NCI-H82 treated with DMSO at 0.1 percent for 48 hours (cell line): ENCODE measurements around the gene PLEKHA8.
"Not testable (repeated sequence)": the region's sequence is repeated elsewhere in the genome, so short reads cannot be mapped to it uniquely, and the experiment has no call there.

Experiments
- DNase-seq: peaks from one replicate; lab custom pipeline; 2025; ENCODE audit not compliant: unreplicated experiment; lab: John Stamatoyannopoulos, UW

PLEKHA8 gene

GRCh38 chr7:30093420-30093952, 65.3 kb downstream of the PLEKHA8 start:
- DNase-seq = no peak

- DNase-seq = not testable (repeated sequence)
Measured at GRCh38 chr7:30098599-30098998, 70.4 kb downstream of the PLEKHA8 start.

GRCh38 chr7:30102281-30102680, 74.1 kb downstream of the PLEKHA8 start:
- DNase-seq = no peak

DNA sequence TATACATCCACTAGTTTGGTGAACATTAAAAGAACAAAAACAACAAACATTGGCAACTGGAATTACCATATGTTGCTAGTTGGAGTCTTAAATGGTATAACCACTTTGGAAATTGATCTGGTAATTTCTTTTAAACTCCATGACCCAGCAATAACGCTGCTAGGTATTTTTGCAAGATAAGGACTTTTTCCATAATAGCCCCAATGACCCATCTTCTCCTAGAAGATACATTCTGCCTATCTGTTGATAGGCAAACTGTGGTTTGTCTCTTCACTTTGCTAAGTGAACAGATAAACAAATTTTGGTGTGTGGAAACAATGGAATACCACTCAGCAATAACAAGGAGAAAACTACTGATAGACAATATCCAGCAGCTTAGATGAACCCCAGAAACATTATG, 75.9 kb downstream of the PLEKHA8 start:
- no peak for DNase-seq

- no peak for DNase-seq
Measured at GRCh38 chr7:30112103-30112713, 84.0 kb downstream of the PLEKHA8 start.

DNA sequence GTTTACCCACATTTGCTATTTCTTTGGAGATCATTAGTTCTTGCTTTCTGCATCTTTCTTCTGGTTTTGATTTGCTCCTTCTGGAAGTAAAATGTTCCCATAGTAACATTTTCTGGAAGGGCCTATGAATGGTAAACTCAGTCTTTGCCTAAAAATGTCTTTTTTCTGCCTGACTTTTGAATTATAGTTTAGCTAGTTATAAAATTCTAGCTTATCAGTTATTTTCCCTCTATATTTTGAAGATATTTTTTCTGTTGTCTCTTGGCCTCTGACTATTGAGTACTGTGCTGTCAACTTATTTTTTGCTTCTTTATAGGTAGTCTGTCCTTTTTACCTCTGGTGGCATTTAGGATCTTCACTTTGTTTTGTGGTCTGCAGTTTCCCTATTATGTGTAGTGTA, 84.9 kb downstream of the PLEKHA8 start:
- no peak for DNase-seq

DNA sequence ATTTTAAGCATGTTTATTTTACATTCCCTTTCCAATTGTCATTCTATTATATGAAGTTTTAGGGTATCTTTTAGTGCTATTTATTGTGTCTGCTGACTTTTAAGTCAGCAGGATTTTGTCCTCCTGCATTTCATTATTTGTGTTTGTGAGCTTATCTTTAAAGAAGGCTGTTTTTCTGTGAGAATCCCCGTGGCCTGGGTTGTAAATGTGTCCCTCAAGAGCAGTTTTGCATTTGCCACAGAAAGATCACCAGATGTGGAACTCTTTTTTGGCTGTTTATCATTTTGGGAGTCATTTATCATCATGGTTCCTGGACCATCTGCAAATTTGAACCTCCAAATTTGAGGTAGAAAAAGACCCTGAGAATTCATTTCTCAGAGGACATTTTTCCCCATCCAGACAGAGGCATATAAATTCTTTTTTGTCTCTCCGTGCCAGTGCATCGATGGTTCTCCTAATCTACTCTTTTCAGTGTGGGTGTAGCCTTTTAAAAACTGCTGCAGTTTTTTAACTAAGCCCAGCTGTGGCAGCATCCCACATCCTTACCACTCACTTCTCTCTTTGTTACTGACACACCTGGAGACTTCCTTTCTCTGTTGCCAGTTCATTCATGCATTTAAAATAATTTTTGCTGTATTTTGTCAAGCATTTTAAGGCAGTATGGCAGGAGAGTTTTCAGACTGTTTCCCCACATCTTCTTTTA, 86.5 kb downstream of the PLEKHA8 start:
- no peak for DNase-seq

DNA sequence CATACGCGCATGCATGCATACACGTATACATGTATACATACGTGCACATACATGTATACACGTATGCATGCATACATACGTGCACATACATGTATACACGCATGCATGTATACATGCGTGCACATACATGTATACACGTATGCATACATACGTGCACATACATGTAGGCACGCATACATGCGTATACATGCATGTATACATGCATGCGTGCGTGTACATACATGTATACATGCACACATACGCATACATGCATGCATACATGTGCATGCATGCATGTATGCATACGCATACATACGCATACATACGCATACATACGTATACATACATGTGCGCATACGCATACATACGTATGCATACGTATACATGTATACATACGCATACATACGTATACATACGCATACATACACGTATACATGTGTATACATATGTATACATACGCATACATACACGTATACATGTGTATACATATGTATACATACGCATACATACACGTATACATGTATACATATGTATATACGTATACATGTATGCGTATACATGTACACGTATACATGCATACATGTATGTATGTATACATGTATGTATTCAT, 87.6 kb downstream of the PLEKHA8 start:
- DNase-seq = no peak

DNA sequence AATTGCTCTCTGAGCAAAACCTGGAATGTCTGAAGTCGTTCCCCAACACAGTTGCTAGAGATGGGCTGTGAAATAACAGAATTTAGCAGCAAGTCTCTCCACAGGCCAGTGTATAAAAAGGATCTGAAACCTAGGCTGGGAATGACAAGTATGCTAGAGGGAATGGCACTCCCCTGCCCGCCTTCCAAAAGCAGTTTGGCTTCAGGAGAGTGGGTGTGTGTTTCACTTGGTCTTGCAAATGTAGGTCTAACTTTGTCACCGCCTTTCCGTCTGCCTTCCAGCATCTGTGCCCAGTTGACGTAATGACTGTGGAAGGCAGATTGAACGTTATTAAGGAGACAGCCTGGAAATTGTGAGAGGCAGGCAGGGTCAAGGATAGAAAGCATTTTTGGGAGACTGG, 88.6 kb downstream of the PLEKHA8 start:
- no peak for DNase-seq

- no peak for DNase-seq
Measured at GRCh38 chr7:30117896-30118295, 89.7 kb downstream of the PLEKHA8 start.

- DNase-seq = no peak
Measured at GRCh38 chr7:30119890-30120577, 91.8 kb downstream of the PLEKHA8 start.

DNA sequence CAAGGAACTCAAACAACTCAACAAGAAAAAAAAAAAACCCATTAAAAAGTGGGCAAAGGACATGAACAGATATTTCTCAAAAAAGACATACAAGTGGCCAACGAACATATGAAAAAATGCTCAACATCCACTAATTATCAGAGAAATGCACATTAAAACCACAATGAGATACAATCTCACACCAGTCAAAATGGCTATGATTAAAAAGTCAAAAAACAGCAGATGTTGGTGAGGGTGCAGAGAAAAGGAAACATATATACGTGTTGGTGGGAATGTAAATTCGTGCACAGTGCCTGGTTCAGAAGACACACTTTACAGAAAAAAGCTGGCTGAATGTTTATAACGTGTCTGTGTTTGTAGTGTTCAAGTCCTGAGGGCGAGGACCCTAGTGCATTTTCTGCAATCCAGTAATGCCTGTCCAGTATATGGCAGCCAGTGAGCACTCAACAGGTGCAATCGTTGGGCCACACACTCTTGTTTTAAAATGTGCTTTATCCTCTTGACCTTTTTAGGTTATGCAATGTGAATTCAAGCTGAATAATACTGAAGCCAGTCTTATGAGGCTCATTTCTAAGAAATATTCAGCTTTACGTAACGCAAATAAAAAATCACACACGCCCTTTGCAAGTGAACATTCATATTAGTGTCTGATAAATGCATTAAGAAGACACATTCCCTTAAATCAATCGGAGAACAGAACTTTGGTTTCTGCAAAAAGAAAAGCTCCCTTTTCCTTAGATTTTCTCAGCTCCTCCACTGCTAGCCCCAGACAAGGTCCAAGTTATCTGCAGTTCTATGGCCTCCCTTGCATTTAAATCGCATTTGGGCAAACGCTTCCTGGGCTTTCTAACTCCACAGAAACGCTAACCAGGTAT, 105.8 kb downstream of the PLEKHA8 start:
- DNase-seq = no peak

GRCh38 chr7:30134611-30135300, 106.5 kb downstream of the PLEKHA8 start, which contains the start of gene MTURN:
MTURN (plus strand) TSS chr7:30134986; CDS start chr7:30135137, 151 bp downstream.
- peak; percentile 70 for DNase-seq

GRCh38 chr7:30135301-30136116, 107.3 kb downstream of the PLEKHA8 start:
- no peak for DNase-seq

- DNase-seq = no peak
Measured at GRCh38 chr7:30136117-30136731, 108.0 kb downstream of the PLEKHA8 start.

- no peak for DNase-seq
Measured at GRCh38 chr7:30136743-30137485, 108.7 kb downstream of the PLEKHA8 start.

DNA sequence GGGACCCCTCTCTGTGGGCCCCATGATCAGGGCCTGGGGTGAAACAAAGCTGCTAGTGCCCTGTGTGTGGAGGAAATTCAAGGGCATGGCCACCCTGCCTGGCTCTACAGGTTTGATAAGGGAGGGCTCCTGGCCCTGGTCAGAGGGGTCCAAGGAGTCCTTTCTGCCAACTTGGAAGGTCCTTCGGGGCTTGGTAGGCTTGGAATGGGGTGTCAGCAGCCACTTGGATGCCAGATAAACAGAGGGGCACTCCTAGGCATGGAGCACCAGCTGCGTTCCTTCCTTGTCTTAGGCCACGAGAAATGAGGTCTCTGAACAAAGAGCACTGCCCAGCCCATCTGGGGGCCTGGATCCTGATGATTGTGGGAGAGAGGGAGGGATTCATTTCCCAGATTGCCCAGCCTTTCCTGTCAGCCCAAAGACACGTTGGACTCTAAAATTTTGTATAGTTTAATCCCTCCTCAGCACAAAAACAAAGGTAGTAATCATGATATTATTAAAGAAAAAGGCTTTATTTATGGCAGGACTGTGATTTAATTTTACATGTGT, 111.7 kb downstream of the PLEKHA8 start:
- no peak for DNase-seq

DNA sequence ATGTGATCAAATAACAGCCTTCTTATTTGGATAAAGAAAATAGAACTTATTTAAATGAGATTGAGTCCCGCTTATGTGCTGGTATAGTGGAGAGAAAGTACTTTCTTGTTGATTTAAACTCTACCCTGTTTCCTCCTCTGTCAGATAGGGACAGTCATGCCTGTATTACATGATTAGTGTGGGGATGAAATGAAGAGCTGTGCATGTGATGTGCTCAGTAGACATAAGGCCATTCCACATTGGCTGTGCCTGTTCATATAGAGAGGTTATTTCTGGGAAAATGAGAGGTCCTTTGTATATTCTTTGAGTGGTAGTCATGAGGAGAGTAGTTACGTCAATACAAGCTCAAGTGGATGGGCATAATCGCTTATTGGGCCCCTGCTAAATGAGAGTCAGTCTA, 112.2 kb downstream of the PLEKHA8 start:
- DNase-seq = no peak
